Keratinocyte (primary cell): Measurements from ENCODE around the gene CYP2R1.

Experiments used
- EZH2 ChIP-seq: IDR thresholded peaks from one replicate; pipeline ENCODE4 v1.6.1; 2012; ENCODE audit warnings: inconsistent platforms, mild to moderate bottlenecking, low read length, moderate library complexity
- TF ChIP-seq, protein P1 (sequence below), 3 experiments: IDR thresholded peaks in 1 of 3; conservative IDR thresholded peaks in 1 of 3; optimal IDR thresholded peaks in 1 of 3; 2 replicates in 2 of 3; 3 replicates in 1 of 3; pipeline versions ENCODE3 to v1.5.1; 2011; ENCODE audit warnings: low read length in 3 of 3, mild to moderate bottlenecking in 3 of 3, moderate library complexity in 2 of 3, control low read depth in 1 of 3, inconsistent platforms in 1 of 3; ENCODE audit not compliant: insufficient read depth in 2 of 3; ENCODE audit errors: extremely low read depth in 1 of 3

DNA sequence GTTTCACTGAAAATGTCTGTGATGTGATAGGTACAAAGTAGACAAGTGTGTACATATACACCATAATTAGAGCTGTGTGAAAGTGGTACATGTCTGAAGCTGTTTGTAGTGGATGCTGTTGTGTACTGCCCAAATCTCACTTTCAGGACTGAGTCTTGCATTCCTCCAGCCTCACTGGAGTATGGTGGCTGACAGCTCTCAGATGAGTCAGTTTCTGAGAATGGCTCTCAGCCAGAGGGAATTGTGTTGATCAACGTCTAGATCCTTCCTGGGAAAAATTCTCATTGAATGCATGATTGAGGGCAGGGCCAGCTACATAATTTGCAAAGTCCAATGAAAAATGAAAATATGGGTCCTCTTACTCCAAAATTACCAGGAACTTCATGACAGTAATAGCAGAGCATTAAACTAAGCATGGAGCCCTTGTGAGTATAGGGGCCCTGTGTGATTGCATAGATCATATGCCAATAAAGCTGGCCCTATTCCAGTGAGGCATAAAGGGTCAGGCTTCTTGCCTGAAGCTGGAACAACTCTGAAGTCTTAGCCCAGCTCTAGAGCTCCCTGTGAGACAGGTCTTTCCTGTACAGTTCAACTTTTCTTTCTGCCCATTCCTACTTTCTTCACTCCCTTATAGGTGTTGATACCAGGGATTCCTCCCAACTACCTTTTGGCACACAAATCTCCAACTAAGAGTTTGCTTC, 10.8 kb upstream of the CYP2R1 start:
- no peak for TF ChIP-seq EZH2
- TF ChIP-seq, protein P1, sequence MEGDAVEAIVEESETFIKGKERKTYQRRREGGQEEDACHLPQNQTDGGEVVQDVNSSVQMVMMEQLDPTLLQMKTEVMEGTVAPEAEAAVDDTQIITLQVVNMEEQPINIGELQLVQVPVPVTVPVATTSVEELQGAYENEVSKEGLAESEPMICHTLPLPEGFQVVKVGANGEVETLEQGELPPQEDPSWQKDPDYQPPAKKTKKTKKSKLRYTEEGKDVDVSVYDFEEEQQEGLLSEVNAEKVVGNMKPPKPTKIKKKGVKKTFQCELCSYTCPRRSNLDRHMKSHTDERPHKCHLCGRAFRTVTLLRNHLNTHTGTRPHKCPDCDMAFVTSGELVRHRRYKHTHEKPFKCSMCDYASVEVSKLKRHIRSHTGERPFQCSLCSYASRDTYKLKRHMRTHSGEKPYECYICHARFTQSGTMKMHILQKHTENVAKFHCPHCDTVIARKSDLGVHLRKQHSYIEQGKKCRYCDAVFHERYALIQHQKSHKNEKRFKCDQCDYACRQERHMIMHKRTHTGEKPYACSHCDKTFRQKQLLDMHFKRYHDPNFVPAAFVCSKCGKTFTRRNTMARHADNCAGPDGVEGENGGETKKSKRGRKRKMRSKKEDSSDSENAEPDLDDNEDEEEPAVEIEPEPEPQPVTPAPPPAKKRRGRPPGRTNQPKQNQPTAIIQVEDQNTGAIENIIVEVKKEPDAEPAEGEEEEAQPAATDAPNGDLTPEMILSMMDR (optimal IDR thresholded peaks at IDR 0.05 in 1 of 3, IDR thresholded peaks at IDR 0.05 in 1 of 3, conservative IDR thresholded peaks at IDR 0.05 in 1 of 3; ENCODE audit: extremely low read depth in 1 of 3, insufficient read depth in 2 of 3, low read length in 3 of 3) = no peak
